Activated T-helper 1 cell treated with Interleukin-2 at 50 U/mL for 16 hours (primary cell): Measurements from ENCODE around the gene SCYGR3.

Experiments used
- DNase-seq: peaks from one replicate; pipeline ENCODE4 v3.0.0-alpha.2; 2020; ENCODE audit warnings: low read depth

SCYGR3 gene, protein sequence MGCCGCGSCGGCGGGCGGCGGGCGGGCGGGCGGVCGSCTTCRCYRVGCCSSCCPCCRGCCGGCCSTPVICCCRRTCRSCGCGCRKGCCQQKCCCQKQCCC

GRCh38 chr2:227614740-227615139, at the start of gene SCYGR3:
Gene SCYGR3 (minus strand): TSS chr2:227614840. CDS start chr2:227614840, 0 bp downstream.
- no peak for DNase-seq

- DNase-seq: no peak
Observed at GRCh38 chr2:227661827-227662226, 47.2 kb upstream of the SCYGR3 start.

GRCh38 chr2:227661025-227661649, 46.5 kb upstream of the SCYGR3 start:
- DNase-seq: no peak

GRCh38 chr2:227657199-227657845, 42.7 kb upstream of the SCYGR3 start:
- DNase-seq: no peak

DNA sequence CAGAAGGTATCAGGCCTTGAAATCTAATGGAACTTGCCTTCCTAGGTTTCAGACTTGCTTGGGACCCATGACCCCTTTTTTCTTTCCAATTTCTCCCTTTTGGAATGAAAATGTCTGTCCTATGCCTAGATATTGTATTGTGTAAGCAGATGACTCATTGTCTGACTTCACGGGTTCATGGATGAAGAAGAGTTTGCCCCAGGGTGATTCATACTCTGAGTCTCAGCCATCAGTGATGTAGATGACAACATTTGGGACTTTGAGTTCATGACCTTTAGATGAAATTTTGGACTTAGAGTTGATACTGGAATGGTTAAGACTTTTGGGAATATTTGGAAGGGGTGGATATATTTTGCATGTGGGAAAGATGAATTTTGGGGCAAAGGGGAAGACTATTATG, 40.8 kb upstream of the SCYGR3 start:
- no peak for DNase-seq

GRCh38 chr2:227654426-227654825, 39.8 kb upstream of the SCYGR3 start:
- DNase-seq: no peak

DNA sequence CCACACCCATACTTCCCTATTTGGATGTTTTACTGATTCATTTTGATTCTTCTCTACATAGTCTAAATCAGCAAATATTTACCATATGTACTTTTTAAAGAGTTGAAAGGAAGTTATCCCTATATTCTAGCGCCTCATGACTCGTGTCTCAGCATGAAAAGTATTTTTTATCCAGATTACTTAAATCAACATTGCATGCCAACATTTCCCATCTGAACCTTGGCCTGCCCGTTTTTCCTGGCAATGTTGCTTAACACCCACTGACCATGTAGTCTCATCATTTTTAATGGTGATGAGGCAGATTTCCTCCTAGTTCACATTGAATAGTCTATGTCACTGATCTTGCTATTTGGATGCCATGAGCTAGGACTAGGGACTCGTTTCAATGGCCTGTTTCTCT, 38.8 kb upstream of the SCYGR3 start:
- no peak for DNase-seq

- DNase-seq: no peak
Observed at GRCh38 chr2:227643990-227644551, 29.4 kb upstream of the SCYGR3 start.

GRCh38 chr2:227642656-227643055, 28.0 kb upstream of the SCYGR3 start:
- DNase-seq: no peak

DNA sequence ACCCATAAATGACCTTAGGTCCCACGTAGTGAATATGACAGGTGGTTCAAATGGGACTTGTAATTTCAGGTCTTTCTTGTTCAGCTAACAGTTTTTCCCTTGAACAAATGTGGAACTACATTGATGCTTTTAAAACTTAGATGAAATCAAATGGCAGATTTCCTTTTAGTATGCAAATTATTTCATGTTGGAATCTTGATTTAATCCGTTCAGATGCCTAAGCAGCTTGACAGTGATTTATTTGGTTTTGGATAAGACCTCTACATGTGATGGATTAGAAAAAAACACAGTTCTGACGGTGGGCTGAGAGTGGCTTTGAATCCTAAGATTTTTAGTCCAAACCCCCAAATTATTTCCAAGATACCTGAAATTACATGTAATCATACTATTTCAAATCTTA, 19.6 kb upstream of the SCYGR3 start:
- DNase-seq: no peak

DNA sequence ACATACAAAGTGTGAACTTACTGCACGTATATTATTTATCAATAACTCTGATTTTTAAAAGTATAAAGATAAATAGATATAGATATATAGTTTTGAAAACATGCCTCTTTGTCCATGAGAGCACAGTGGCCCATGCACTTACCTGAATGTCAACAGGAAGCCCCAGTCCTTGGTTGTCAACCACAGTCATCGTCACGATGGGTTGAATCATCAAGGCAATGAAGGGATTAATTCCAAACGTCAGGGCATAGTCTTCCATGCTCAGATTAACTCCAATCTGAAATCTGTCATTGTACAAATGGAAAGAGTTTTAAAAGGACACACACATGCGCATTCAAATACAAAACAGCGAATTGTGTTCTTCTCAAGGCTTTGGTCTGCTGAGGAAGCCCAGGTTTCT, 18.2 kb upstream of the SCYGR3 start:
- no peak for DNase-seq

- DNase-seq: no peak
Observed at GRCh38 chr2:227630322-227630721, 15.7 kb upstream of the SCYGR3 start.

DNA sequence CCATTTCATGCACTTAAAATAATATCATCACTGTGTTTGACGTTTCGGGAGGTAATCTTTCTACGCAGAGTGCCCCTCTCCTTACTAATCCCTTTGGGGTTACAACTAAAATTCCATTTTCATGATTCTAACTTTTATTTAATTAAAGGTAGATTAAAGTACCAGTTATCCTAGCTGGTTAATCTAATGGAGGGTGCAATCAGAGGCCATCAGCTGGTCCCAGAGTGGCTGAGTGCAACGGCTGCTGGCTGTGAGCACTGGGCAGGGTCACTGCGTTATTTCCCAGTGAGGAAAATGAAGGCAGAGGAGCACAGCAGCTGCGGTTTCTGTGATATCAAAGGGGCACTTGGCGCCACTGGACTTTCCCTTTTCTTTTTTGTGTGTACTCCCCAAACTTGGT, 14.8 kb upstream of the SCYGR3 start:
- no peak for DNase-seq

GRCh38 chr2:227627769-227628168, 13.1 kb upstream of the SCYGR3 start:
- DNase-seq: no peak

DNA sequence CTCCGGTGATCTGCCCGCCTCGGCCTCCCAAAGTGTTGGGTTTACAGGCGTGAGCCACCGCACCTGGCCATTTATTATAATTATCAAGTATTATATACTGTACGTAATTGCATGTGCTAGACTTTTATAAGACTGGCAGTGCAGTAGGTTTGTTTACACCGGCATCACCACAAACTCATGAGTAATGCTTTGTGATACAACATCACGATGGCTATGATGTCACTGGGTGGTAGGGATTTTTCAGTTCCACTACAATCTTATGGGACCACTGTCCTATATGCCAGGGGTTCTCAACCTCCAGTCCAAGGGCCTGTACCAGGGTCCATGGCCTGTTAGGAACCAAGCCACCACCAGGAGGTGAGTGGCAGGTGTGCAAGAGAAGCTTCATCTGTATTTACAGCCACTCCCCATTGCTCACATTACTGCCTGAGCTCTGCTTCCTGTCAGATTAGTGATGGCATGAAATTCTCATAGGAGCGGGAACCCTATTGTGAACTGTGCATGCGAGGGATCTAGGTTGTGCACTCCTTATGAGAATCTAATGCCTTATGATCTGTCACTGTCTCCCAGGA, 12.0 kb upstream of the SCYGR3 start:
- no peak for DNase-seq

DNA sequence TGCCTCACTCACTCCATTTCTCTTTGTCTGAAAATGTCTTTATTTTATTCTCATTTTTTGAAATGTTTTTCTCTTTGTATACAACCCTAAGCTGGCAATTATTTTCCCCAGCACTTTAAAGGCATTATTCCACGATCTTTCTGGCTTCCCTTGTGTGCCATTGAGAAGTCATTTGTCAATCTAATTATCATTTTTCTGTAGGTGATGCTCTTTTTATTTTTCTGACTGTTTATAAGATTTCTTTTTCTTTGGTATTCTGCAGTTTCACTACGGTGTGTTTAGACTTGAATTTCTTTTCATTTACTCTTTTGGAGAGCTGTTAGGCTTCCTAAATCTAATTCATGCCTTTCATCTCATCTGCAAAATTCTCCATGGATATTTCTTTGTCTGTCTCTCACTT, 10.8 kb upstream of the SCYGR3 start:
- no peak for DNase-seq

GRCh38 chr2:227623226-227623625, 8.6 kb upstream of the SCYGR3 start:
- no peak for DNase-seq

- no peak for DNase-seq
Observed at GRCh38 chr2:227617316-227618230, 2.9 kb upstream of the SCYGR3 start, which contains the start of gene SCYGR4. Gene SCYGR4 (plus strand): TSS chr2:227617498. CDS start chr2:227617498, 0 bp downstream.

- DNase-seq: no peak
Observed at GRCh38 chr2:227616631-227617030, 2.0 kb upstream of the SCYGR3 start.

GRCh38 chr2:227615906-227616305, 1.3 kb upstream of the SCYGR3 start:
- DNase-seq: no peak

DNA sequence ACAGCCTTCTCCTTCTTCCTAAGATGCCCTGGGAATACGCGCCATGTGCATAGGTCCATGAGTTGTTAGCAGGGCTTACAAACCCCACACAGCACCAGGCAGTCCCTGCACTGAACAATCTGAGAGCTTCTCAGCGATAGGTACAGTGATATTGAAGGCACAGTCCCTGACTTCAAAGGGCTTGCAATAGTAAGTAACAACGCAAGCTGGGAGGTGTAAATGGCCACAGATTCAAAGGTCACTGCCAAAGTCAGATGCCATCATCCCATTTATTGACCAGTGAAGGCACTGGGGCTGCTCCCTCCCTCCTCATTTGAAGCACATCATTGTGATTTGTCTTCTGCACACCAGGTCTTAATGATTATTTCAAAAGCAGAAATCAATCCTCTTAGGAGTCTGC, 541 bp upstream of the SCYGR3 start:
- no peak for DNase-seq

DNA sequence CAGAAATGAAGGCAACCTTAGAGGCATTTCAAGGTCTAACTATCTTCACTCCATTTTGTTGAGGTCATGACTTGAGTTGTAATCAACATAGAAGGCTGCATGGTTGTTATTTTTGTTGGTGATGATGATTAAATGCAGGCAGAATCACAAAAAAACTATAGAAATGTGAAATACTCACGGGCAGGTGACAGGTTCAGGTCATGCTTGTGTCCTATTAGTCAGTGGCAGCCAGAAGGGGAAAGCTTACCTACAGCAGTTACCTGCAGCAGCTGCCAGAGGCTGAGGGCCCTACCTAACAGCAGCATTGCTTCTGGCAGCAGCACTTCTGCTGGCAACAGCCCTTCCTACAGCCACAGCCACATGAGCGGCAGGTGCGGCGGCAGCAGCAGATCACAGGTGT, 394 bp downstream of the SCYGR3 start:
- DNase-seq: no peak
